Measurements from ENCODE around the gene ZNF410.
"Not testable (repeated sequence)": the region's sequence is repeated elsewhere in the genome, so short reads cannot be mapped to it uniquely, and the experiment has no call there.

The ZNF410 gene

DNA sequence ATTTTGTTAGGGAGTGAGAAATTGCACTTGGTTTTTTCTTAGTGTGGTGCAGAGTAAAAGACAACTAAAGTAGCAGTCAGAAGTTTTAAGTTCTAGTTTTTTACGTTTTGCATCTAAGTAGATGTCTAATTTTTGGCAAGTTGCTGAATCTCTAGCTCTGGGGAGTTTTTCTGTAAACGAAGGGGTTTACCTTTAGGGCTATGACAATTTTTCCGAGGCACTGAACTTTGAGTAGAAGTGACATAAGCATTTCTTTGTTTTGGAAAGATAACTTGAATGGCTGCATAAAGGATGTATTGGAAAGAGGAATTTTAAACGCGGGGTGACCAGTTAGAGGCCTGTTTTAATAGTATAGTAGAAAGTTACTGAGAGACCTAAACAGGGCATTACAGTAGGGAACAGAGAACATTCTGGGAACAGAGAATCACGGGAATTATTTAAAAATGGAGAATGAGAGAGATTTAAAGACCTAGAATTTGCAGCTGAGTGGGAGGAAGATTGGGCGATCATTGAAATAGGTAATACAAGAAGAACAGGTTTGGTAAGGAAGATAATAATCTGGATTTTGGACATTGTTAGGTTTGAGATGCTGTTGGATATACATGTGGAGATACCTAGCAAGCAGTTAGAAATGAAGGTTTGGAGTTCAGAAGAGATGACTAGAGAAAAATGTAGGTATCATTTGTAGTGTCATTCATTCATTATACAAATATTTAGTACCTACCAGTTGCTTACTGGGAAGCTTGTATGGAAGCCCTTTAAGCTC, 1.2 kb downstream of the ZNF410 start:
- DNase-seq, result no peak

DNA sequence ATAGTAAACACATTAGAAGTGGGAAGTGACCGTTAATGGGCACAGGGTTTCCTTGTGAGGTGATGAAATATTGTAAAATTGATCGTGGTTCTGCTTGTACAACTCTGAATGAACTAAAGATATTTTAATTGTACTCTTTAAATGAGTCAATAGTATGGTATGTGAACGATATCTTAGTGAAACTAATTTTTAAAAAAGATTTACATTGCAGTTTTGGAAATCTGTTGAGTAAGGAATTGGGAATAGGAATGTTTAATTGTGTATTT, 1.7 kb downstream of the ZNF410 start:
- no peak for DNase-seq

DNA sequence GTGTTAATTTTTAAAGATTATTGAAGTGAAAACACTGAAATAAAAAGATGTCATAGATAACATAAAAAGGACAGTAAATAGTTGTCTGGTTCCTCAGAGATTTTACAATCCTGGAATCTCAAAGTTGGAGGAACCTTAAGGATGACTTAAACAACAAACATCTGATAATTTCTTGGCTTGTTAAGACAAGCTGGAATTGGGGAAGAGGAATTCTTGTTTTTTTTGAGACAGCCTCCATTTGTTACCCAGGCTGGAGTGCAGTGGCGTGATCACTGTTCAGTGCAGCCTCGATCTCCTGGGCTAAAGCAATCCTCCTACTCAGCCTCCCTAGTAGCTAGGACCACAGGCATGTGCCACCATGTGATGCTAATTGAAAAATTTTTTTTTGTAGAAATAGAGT, 2.3 kb downstream of the ZNF410 start:
- DNase-seq, result no peak

DNA sequence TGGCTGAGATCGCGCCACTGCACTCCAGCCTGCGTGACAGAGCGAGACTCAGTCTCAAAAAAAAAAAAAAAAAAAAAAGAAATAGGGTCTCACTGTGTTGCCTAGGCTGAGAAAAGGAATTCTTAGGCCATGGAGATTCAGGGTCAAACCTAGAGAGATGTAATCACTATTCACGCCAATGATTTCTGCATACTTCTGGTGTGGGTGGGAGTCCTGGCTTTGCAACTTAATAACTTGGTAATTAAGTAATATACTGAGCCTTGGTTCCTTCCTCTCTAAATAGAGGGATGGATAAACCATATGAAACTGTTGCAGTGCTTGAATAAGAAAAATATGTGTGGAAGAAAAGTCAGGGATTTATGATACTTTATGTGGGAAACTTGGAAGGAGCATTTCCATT, 2.7 kb downstream of the ZNF410 start:
- DNase-seq, result no peak

DNA sequence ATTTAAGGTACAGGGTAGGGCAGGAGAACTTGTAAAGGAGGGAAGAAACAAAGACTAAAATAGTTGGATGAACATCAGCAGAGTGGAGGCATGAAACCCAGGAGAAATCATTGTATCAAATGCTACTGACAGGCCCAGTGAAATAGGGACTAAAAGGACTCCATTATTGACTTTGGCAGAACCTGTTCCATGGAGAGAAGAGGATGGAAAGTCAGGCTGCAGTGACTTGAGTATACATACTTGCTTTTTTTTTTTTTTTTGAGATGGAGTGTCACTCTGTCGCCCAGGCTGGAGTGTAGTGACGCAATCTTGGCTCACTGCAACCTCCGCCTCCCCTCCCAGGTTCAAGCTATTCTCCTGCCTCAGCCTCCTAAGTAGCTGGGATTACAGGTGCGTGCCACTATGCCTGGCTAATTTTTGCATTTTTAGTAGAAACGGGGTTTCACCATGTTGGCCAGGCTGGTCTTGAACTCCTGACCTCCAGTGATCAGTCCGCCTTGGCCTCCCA, 7.6 kb downstream of the ZNF410 start:
- not testable (repeated sequence) for DNase-seq

DNA sequence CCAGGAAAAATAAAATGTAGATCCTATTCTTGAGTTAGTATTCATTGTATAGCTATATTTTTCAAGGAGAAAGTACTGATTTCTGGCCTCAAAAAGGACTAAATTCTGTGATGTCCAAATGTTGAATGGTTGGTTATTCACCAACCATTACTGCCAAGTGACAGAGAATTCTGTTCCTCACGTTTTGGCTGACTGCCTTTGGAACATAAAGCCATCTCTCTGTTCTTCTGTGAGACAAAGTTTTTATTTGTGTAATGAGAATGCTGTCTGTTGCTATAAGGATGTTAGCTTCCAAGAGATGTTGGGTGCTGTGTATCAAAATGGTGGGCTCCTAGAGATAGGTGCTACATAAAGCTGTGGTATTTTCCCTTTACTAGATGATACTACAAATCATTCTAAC, 9.3 kb downstream of the ZNF410 start:
- DNase-seq, result no peak

DNA sequence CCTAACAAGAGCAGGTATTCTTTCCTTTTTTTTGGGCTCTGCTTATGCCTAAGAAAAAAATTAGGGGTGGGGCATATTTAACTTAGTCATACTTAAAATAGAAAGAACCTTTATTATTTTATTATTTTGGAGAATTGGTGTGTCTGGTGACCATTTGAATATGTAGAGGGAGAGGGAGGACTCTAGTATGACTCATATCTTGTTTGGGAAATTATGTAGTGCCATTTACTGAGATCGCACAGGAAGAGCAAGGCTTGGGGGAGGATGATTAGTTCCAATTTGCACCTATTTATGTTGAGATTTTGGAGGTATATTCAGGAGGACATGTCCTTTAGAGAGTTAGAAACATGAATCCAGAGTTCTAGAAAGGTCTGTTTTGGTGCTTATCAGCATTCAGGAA, 9.9 kb downstream of the ZNF410 start:
- DNase-seq, result no peak

DNA sequence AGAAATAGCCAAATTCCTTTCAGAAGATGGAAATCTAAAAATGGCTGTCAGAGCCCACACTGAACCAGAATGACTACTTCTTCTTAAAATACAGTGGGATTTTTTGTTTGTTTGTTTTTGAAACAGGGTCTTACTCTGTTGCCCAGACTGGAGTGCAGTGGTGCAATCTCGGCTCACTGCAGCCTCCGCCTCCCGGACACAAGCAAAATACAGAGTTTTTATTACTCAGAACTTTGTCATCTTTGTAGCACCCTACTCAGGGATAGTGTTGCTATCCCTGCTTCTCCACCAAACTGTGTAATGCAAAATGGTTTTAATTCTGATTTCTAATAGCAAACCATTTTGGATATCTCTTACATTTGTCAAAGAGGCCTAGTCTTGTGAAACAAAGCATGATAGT, 16.4 kb downstream of the ZNF410 start:
- no peak for DNase-seq

DNA sequence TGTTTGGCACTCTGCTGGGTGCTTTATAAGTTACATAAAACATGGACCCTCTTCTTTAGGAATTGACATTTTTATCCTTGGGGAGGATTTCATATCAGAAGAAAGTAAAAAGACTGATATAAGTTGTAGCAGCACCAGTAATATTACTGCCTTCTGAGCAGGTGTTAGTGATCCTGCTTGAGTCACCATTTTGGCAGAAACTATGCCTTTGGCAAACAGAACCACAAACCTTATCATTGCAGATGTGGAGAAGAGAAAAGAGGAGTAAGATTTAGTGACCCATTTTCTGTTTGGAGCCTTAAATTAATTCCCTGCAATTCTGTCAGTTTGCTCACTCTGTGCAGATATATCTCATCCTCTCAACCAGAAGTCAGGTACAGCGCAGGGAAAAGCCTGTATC, 23.0 kb downstream of the ZNF410 start:
- DNase-seq, result no peak

DNA sequence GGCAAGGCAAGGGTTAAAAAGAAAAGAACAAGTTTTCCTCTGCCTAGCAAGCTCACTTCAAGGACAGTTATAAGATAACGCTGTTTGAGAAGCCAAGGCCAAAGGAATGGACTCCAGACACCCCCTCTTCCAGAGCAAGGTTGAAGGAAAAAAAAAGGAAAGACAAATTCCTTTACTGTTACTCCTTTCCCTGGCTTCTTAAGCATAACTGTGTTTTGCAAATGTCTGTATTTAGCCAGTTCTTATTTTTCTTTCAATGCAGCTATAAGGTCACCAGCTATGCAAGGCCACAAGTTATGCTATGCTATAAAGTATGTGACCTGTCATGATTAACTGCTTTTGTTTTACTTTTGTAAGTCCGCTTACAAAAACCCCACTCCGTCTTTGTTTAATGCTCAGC, 26.6 kb downstream of the ZNF410 start:
- DNase-seq, result no peak

DNA sequence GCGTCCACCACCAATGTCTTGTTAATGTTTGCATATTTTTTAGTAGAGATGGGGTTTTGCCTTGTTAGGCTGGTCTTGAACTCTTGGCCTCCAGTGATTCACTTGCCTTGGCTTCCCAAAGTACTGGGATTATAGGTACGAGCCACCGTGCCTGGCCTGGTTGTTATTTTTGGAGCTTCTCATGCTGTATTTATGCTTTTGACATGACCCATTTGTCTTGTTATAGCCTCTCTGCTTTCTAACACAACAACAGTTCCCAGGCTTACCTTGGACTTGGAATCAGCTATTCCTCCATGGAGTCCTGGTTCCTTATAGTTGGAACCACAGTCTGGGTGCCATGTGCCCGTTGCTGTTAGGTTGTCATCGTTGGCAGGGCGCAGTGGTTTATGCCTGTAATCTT, 29.7 kb downstream of the ZNF410 start:
- no peak for DNase-seq

DNA sequence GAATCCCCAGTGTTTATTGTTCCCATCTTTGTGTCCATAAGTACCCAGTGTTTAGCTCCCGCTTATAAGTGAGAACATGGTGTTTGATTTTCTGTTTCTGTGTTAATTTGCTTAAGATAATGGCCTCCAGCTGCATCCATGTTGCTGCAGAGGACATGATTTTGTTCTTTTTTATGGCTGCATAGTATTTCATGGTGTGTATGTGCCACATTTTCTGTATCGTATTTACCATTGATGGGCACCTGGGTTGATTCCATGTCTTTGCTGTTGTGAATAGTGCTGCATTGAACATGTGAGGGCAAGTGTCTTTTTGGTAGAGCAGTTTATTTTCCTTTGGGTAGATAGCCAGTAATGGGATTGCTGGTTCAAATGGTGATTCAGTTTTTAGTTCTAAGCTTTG, 32.8 kb downstream of the ZNF410 start:
- not testable (repeated sequence) for DNase-seq

DNA sequence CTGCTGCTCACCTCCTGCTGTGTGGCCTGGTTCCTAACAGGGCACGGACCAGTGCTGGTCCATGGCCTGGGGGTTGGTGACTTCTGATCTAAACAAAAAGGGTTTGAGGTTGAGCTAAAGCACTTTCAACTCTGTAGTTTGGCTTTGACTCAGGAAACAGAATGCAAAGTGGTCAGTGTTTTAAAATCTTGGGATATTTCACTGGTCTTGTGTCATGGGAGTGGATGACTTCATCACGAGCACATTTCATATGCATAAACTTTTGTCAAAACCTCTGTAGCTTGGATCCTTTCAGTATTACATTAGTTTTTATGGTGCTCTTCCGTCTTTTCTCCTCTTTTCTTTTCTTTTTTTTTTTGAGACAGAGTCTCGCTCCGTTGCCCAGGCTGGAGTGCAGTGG, 37.7 kb downstream of the ZNF410 start:
- DNase-seq, result no peak

DNA sequence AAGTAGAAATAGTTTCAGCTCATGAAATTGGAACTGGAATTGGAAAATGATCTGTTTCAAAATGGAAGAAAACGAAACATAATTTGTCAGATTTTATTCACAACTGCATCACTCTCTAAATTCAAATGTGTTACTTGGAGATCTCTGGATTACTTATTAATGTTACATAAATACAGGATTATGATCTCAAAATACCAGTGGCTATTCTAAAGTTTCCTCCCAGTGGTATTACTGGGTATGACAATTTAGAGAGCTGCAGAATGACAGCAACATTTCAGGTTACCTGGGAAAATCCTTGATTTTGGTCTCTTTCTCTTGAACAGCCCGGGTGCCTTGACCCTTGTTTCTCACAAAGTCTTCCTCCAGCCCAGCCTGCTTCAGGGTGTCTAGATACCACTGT, 49.0 kb downstream of the ZNF410 start:
- DNase-seq, result no peak

DNA sequence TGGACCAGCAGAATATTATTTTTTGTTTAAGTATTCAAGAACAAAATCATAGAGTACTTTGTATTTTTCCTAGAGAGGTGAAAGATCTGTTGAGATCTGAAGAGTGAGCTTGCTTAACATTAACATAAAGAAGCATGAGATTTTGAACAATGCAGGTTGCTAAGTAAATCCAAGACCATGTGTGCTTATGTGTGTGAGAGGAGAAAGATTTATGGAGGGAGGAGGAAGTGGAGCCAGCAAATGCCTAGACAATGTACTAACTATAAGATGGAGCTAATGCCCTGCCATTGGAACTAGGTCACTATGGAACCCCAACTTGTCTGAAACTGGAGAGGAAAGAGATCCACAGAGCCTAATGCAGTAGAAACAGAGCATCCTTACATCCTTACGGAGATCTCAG, 49.9 kb downstream of the ZNF410 start:
- no peak for DNase-seq

DNA sequence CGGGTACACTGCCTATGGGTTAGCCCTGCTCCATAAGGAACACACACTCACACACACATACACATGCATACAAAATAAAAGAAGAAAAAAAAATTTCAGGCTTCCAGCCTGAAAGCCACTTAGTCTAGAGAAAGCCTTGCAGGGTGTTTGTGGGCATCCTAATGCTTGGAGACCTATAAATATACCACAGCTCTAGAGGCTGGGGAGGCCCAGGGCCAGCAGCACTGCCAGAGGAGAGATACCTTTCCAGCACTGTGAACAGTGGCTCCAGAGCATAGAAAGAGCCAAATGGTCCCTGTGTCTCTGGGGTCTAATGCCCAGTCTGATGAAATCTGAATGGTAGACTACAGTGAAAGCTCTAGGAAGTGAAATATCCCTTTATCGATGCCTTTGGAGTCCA, 50.4 kb downstream of the ZNF410 start:
- no peak for DNase-seq

DNA sequence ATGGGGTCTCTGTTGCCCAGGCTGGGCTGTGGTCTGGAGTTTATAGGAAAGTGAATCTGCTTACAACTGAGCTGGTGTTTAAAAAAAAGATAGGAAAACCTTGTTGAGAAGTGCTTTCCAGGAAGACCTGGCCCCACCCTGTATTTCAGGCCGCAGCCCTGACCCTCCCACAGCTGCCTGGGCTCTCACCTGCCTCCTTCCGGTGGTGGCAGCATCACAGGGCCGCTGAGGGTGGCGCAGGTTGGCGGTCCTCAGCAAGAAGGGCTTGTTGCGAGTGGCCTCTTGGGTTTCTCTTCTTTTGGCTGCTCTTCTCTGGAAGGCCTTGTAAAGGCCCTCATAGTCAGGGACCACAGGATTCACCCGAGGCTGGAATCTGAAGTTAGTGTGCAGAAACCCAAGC, 55.5 kb downstream of the ZNF410 start:
- DNase-seq, result no peak

DNA sequence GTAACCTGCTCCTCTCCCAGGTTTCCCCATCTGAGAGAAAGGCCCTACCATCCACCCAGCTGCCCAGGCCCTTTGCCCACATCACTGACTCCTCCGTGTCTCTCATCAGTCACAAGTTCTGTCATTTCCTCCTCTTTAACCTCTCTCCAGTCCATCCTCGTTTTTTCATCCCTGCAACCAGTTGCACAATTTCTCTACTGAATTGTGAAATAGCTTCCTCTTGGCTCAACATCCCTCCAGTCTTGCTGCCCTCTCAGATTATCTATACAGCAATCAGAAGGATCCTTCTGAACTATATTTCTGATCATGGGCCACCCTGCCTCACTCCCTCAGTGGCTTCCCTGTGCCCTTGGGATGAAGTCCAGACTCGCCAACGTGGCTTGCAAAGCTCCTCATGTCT, 56.4 kb downstream of the ZNF410 start:
- DNase-seq, result no peak

DNA sequence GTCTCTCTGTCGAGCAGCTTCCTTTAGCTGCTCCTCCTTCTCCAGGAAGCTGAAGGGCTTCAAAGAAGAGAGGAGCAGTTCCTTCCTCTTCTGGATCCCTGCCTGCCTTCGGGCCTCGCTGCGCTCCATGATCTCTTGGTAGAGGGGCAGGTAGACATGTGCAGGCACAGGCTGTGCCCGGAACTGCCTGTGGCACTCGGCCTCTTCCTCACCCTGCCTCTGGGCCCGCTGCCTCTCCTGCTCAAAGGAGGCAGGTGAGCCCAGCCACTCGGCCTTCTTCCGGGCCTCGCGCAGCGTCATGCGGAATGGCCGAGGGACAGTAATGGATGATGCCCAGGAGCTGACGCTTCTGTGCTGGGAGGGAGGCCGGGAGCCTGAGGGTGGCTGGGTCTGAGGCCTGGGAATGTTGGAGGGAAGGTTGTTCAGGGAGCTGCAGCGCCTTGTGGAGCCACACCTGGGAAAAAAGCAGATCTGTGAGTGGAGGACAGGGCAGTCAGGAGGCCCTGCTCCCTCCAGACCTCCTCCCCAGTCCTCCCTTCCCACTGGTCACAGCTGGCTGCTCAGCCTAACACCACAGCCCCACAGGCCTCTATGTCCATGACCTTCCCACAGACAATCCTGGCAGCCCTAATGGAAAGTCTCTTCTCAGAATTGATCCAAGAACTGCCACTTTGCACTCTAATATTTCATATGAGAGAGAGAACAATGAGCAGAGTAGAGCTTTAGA, 57.9 kb downstream of the ZNF410 start:
- DNase-seq, result no peak

DNA sequence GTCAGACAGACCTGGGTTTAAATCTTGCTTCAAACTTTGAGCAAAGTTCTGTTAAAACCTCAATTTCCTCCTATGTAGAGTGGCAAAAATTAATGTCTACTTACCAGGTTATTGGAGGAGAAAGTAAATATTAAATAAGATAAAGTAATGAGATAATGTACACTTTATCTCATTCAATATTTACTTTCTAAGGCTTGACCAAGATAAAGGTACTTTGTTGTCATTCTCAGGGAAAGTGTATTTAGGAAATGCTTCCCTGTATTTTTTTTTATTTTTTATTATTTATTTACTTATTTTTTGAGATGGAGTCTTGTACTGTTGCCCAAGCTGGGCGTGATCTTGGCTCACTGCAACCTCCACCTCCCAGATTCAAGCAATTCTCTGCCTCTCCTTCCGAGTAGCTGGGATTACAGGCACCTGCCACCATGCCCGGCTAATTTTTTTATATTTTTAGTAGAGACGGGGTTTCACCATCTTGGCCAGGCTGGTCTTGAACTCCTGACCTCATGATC, 58.6 kb downstream of the ZNF410 start:
- DNase-seq, result no peak

DNA sequence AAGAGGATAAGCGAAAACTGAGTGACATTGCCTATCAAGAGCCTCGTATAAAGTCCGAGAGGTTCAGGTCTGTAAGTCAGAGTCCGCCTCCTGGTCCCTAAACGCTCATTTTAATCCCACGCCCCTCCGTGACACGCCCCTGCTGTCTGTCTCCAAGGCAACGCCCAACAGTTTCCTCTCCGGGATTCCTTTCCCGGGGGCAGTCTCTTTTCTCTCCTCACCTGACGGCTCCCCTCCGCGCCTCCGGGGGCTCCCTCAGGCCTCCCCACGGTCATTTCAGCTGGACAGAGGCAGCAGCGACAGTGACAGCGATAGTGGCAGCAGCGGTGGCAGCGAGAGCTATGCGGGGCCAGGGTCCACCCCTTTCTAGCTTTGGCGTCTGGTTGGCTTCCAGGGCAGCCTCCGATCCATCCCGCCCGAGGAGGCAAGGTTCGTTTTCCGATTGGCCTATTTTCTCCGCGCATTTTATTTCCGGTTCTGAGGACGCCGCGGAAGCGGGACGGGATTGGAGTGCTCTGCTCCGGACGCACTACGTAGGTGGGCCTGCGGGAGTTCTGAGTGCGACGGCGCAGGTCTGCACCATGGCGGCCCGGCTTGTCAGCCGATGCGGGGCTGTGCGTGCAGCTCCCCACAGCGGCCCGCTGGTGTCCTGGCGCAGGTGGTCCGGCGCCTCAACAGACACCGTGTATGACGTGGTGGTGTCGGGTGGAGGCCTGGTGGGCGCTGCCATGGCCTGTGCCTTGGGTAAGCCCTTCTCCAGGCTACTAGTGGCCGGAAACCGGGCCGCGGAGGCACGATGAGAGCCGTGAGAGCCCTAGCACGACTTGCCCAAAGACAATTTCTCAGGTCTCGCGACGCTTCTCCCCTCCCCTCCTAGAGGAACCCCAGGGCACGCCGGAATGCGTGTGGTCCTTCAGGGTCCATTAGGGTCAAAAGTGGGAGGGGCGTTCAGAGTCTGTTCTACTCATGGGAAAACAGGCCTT, 63.4 kb downstream of the ZNF410 start, which contains the start of the genes COQ6 and FAM161B:
COQ6 (plus strand) TSS at position 551 of the 983 bp plus-strand sequence; CDS start at position 582, 31 bp downstream.
FAM161B (minus strand) TSS at position 343 of the 983 bp plus-strand sequence; CDS start at position 275, 68 bp downstream.
- peak; percentile 97 for DNase-seq

DNA sequence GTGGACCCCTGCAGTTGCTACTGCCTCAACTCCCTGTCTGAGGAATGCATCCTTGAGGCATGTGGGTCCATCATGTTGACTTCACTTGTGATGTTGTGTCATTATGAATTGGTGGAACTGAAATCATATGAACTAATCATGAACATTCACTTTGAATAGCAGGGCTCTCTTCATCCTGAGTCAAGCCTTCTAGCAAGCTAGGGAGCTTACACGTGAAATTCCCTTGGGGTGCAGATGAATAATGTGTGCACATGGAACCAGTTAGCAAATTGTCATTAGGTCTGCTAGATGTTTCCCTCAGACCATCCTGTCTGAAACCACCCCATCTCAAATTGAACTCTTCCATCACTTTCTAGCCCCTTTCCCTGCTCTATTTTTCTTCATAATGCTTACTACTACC, 67.1 kb downstream of the ZNF410 start:
- no peak for DNase-seq

DNA sequence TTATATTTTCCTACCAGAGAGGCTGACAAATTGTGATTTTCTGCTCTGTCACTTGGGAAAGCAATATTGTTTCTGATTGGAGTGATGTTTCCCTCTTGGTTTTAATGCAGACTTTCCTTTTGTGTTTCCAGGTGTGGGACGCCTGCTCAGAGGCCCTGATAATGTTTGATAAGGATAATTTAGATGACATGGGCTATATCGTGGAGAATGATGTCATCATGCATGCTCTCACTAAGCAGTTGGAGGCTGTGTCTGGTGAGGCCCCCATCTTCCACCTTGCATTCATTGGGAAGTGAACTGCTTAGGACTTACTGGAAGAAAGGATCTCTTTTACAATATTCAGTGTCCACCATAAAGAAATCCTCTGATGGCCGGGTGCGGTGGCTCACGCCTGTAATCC, 69.0 kb downstream of the ZNF410 start:
- DNase-seq, result no peak
